ENCODE data around the gene CLEC16A.

DNA sequence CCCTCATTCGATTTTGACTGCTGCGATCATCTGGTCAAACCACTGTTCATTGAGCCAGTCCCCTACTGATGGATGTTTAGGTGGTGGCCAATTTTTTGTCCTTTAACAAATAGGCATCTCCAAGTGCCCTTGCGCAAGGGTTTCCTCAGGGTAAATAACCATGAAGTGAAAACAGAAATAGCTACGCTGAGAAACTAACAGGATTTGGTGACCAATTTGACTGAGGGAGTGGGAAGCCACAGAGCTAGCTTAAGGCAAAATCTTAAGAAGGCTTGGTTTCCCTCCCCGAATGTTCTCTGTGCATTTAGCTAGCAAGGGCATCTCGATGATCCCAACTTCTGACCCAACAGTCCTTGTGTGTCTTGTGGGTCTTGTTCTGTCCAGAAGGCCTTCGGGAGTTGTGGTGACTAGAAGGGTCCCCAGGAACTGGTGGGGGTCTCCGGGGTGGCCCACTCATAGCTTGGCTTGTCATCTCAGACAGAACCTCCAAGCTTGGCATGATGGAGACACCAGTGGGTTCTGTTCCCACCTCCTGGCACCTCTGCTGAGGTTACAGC is 194.5 kb downstream of the CLEC16A start:
- TF ChIP-seq POLR2A (IDR thresholded peaks at IDR 0.05) = no peak
- TF ChIP-seq, protein P1, sequence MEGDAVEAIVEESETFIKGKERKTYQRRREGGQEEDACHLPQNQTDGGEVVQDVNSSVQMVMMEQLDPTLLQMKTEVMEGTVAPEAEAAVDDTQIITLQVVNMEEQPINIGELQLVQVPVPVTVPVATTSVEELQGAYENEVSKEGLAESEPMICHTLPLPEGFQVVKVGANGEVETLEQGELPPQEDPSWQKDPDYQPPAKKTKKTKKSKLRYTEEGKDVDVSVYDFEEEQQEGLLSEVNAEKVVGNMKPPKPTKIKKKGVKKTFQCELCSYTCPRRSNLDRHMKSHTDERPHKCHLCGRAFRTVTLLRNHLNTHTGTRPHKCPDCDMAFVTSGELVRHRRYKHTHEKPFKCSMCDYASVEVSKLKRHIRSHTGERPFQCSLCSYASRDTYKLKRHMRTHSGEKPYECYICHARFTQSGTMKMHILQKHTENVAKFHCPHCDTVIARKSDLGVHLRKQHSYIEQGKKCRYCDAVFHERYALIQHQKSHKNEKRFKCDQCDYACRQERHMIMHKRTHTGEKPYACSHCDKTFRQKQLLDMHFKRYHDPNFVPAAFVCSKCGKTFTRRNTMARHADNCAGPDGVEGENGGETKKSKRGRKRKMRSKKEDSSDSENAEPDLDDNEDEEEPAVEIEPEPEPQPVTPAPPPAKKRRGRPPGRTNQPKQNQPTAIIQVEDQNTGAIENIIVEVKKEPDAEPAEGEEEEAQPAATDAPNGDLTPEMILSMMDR (IDR thresholded peaks at IDR 0.05) = no peak
